DLD1 (cell line): ENCODE results near the gene TC2N.
"Not testable (repeated sequence)": the region's sequence is repeated elsewhere in the genome, so short reads cannot be mapped to it uniquely, and the experiment has no call there.

ENCODE experiments used
- in situ Hi-C: cut with HindIII; loops from 2 replicates; pipeline ENCODE4 v1.10.0; 2017; ENCODE audit warnings: low sequenced_read_pairs

The TC2N gene

DNA sequence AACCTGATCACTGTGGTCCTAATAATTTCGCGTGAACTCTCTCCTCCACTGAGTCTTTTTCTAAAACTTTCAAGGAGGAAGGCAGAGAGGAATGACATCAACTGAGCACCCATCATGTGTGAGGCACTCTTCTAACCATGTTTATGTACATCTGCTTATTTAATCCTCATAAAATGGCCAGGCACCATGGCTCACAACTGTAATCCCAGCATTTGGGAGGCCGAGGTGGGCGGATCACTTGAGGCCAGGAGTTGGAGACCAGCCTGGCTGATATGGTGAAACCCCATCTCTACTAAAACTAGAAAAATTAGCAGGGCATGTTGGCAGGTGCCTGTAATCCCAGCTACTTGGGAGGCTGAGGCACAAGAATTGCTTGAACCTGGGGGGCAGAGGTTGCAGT is 4.1 kb upstream of the TC2N start:
- in situ Hi-C loops: loop anchor here (25.0 kb wide), 1 partner anchor 584 kb away; no protein-coding TSS in a partner anchor

DNA sequence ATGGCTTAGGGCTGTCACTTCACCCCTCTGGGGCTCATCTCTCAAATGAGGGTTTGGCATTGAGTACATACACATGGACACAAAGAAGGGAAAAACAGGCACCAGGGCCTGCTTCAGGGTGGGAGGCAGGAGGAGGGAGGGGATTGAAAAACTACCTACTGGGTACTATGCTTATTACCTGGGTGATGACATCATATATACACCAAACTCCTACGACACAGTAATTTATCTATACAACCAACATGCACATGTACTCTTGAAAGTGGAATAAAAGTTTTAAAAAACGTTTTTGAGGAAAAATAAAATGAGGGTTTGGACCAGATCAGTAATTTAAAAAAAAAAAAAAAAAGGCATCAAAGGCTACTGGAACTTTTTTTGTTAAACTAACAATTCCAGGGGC is 3.6 kb upstream of the TC2N start:
- in situ Hi-C loops: loop anchor here (25.0 kb wide), 1 partner anchor 584 kb away; no protein-coding TSS in a partner anchor

DNA sequence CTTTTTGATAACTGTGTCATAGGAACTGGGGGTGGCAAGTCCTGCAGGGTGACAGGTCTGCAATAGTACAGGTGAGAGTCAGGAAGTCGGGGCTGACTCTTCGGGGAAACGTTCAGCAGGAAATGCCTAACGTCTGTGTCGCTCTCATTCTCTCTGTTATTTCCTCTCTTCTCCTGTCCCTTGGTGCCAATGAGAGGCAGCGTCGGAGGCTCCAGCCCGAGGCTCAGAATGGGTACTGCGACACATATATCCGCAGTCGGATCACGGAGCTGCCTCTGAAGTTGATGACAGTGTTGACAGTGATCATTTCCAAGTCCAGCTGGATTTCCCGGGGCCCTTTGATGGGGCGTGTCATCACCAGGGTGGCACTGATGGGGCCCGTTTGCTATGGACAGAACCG is 2.7 kb upstream of the TC2N start:
- in situ Hi-C loops: loop anchor here (25.0 kb wide), 1 partner anchor 583 kb away; no protein-coding TSS in a partner anchor

GRCh38 chr14:91869556-91869955 is 2.2 kb upstream of the TC2N start:
- in situ Hi-C loops: loop anchor here (25.0 kb wide), 1 partner anchor 582 kb away; no protein-coding TSS in a partner anchor

DNA sequence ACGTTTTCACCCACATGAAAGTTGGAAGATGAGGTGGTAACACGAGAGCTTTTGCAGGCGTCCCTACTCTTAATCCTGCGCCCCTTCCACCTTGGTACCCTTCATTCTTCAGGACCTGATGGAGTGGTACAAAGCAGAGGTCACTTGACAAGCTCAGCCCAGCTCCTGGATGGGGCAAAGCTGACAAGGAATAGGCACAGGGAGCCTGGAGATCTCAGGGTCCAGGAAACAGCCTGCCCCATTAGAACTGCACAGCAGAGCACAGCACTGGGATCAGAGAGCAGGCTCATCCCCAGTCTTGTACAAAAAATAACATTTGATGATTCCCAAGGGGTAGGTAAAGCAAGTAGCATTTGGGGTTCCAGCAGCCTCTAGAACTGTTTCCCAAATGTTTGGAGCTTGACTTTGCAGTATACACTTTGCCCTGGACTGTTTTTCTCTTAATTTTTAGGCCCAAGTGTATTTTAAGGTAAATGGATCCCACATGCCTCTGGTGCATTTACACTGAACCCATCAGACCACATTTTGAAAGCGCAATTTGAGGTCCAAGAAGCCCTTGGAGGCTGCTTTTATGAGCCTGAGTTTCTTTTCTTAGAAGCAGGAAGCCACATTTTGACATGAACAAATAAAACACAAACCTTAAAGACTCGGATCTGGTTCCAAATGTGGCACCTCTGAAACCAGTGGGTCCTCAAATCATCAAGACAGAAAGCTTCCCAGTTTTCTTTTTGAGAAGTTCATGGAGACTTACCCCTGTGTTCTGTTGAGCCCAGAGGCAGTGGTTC is 633 bp downstream of the TC2N start:
- in situ Hi-C loops: loop anchor here (25.0 kb wide), 1 partner anchor 579 kb away; no protein-coding TSS in a partner anchor

GRCh38 chr14:91866061-91866460 is 1.3 kb downstream of the TC2N start:
- in situ Hi-C loops: loop anchor here (25.0 kb wide), 1 partner anchor 579 kb away; no protein-coding TSS in a partner anchor

GRCh38 chr14:91862417-91862816 is 4.9 kb downstream of the TC2N start:
- in situ Hi-C loops: loop anchor here (25.0 kb wide), 1 partner anchor 575 kb away; no protein-coding TSS in a partner anchor

DNA sequence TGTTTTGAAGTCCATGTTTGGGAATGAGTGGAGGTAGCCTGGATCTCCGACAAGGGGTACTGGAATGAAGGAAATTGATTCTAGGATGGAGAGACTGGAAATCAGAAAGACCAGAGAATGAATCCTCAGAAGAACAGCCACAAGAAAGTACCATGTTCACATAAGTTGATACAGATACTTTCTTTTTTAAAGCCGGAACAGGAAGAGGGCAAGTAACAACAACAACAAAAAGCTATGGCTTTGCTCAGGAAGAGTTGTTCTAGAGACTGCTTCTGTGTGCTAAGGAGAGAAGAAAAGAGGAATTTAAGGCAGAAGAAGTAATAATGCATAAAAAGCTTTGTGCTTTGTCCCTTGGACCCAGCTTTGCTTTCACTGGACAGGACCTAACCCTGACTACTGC is 6.2 kb downstream of the TC2N start:
- in situ Hi-C loops: loop anchor here (25.0 kb wide), 1 partner anchor 574 kb away; no protein-coding TSS in a partner anchor

DNA sequence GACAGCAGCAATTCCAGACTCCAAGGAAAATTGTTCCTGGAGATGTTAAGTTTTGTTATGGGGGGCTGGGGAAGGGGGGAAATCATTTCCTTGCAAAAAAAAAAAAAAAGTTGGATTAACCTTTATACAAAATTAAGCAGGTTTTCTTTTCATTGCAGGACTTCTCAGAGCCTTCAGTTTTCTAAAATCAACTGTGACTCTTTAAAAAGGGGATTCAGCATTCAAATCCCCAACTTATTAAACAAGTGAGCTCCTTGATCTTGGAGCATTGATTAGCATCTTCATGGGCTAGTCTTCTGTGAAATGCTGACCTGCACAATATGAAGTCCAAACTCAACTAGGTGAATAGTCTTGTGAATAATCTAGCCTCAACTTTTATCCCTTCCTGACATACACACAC is 7.1 kb downstream of the TC2N start:
- in situ Hi-C loops: loop anchor here (25.0 kb wide), 1 partner anchor 573 kb away; no protein-coding TSS in a partner anchor

DNA sequence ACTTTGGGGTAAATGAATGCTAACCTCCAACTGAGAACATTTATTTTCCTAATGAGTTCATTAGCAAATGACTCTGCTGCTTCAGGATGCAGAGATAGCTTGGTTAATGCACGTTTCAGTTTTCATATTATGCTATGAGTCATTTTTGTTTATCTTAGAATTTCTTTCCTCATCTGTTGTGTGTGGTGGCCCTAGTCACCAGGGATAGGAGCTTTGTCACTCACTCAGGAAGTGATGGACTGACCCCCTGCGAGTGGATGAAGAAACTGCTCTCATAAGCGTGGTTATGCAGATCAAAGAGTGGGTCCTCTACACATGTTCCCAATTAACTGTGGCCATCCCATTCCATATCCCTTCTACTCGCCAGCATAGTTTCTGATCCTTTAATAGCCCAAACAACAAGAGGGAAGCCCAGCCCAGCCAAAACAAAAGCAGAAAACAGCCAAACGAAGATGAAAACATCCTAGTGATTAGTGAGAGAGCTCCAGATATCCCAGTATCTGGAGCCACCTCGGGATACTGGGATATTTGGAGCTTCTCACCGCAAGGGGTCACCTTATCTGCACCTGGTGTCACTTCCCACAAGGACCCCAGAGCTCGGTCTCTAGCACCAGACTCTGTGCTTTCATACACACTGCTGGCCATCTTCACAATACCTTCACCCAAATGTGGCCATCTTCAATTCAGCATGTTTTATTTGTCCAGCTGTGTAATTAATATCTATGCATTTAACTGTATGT is 8.6 kb downstream of the TC2N start:
- in situ Hi-C loops: loop anchor here (25.0 kb wide), 1 partner anchor 571 kb away; no protein-coding TSS in a partner anchor

GRCh38 chr14:91857614-91858013 is 9.7 kb downstream of the TC2N start:
- in situ Hi-C loops: loop anchor here (25.0 kb wide), 1 partner anchor 570 kb away; no protein-coding TSS in a partner anchor

DNA sequence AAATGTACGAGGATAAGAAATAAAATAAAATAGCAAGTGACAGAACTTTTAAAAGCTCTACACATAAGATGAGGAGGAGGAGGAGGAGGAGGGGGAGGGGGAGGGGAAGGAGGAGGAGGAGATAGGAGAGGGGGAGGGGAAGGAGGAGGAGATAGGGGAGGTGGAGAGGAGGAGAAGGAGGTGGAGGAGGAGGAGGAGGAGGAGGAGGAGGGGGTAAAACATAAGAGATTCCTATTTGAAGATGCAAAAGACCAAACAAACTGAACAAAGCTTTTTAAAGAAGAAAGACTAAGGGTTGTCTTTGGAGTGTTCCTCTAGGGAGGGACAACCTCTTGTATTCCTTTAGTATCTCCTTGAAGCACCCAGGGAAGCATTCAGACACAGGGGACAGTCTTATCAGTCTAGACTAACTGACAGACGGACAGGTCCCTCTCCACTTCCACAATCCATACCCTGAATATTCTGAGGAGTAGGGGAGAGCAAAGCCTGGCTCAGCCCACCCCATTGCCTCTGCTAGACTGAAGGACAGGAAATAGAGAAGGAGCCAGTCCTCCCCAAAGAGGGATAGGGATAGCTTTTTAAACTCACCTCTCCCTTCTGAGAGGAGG is 12.9 kb downstream of the TC2N start:
- in situ Hi-C loops: loop anchor here (25.0 kb wide), 1 partner anchor 567 kb away; no protein-coding TSS in a partner anchor

DNA sequence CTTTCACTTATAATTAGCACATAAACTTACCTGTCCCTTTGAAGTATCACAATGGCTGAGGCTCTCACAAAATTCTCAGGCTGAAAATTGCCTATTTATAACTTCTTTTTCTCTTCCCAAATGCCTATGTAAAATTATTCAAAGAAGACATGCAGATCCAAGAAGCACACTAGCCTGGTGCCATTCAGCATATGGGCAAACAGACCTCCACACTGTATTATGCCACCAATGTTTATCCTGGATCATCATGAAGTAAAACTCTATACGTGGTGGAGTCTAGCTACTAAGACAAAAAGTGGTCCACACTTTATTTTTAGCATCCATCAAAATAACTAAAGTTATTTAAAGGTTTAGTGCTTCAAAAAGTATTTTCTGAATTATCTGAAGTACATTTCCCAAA is 15.8 kb downstream of the TC2N start:
- in situ Hi-C loops: loop anchor here (25.0 kb wide), 1 partner anchor 564 kb away; no protein-coding TSS in a partner anchor

DNA sequence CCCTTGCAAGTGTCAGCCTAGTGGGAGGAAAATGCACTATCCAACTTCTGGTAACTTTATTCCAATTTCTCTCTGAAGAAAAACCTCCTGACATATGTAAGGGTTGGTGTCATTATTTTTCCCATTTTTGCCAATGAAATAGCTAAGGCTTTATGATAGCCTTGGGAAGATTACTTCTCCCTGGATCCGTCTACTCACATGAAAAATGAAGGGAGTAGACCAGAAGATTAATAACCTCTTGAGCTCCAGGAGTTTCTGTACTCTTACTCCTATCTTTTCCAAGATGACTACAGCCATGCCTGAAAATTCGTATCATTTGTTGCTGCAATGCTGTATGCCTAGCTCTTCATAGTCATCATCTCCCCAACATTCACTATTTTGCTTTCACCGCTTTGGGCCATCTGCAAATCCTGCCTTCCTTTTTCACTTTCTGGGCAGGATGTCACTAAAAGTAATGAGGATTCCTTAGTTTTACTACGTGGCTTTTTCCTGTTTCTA is 18.8 kb downstream of the TC2N start:
- in situ Hi-C loops: no loop called here

- in situ Hi-C loops: no loop called here
Measured at GRCh38 chr14:91847693-91848092, 19.6 kb downstream of the TC2N start.

DNA sequence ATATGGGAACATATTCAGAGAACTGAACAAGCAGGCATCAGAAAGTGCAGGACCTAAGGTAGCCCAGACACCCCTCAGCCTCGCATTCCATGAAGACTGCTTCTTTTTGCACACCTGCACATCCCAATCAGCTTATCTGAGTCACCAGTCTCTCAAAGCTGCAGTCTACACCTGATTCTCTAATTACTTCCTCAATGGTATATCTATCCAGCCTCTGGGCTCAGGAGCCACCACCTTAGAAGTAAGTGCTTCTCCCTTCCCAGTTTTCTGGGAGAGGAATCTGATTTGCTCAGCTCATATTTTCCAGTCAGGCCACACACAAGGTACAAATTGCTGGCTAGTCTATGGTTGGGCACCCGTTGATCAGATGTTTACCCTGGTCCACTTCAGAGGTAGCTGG is 21.7 kb downstream of the TC2N start:
- in situ Hi-C loops: no loop called here

GRCh38 chr14:91845056-91845455 is 22.3 kb downstream of the TC2N start:
- in situ Hi-C loops: not testable (repeated sequence)

DNA sequence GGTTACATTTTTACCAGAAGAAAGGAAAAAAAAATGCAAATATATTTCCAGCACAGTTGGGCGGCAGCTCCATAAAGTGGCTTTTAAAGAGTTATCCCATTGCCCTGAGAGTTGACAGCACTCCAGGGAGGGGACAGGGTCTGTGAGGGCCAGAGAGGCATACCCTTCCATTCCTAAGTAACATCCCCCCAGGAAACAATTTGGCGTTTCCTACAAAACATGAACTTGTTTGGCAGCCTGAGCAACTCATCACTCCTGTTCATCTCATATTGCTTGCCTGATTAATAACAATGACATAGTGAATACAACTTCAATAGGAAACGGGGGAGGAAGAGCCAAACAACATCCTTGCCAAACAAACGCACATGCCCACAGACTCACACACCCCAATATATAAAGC is 23.3 kb downstream of the TC2N start:
- in situ Hi-C loops: no loop called here

GRCh38 chr14:91843437-91843836 is 23.9 kb downstream of the TC2N start:
- in situ Hi-C loops: no loop called here

DNA sequence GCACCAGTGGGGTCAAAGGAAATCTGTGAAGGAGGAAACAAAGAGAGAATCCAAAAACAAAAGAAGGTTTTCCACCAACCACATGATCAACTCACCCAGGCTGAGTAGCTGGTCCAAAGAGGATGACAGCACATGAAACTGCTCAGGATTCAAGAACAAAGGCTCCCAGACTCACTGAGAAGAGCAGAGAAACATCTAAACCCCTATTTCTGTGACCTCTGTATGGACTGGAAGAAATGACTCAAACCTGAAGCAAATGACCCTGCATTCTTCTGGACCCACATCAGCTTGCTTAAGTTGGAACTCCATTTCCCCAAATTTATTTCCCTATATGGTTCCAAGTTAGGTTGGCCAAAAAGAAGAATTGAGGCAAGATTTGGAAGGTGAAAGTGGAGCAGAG is 26.3 kb downstream of the TC2N start:
- in situ Hi-C loops: no loop called here

DNA sequence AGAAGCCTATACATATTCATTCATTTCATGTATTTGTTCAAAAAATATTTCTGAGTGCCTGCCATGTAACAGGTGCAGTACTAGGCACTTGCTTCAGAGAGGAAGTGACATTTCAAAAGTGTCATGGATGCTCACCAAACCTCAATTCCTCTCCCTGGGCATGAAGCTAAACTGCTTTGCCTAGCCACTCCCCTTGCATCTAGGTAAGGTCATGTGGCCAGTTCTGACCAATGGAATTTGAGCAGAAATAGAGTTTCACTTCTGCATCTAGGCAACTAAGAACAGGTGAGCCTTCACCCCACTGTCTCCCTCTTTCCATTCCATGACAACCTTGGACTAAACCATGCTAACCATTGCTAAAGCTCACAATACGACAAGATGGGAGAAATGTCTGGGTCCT is 27.6 kb downstream of the TC2N start:
- in situ Hi-C loops: no loop called here
